Endothelial cell of umbilical vein (primary cell): ENCODE measurements around the gene ALKBH5. TPM values are rescaled to one million over a fixed set of nuclear protein-coding genes. Genes with fewer than 3 reads are reported as not detected.

Experiments used
- BruUV-seq: library from RNA; stranded (reverse); fragments of 400-500 nt; replicated peaks from 2 replicates; lab custom pipeline; 2021; lab: Mats Ljungman, UMichigan
- CTCF ChIA-PET: fragments of 300-600, 350-600 bp; sonication (Branson Sonifier 250); formaldehyde crosslinking; loops from one replicate; lab custom pipeline; 2021; ENCODE audit warnings: antibody characterized with exemption, inconsistent platforms; lab: Charles Lee
- POLR2A ChIA-PET: fragments of 300-600, 350-600 bp; sonication (Branson Sonifier 250); formaldehyde crosslinking; loops from one replicate; lab custom pipeline; 2021; ENCODE audit warnings: antibody characterized with exemption, inconsistent platforms; lab: Charles Lee
- DNase-seq: peaks from one replicate; pipeline ENCODE4 v3.0.0-alpha.2; 2011; ENCODE audit warnings: low read depth, low spot score
- FAIRE-seq: peaks from 2 replicates; lab custom pipeline; 2011; peaks lifted over from hg19 to GRCh38; lab: Jason Lieb, UNC
- H2AFZ ChIP-seq: 2 replicates; pipeline ENCODE4 v1.6.0; 2012; ENCODE audit warnings: low read depth, low read length, control low read depth, inconsistent platforms
- H3K27ac ChIP-seq: 2 replicates; pipeline ENCODE4 v1.5.1; 2011; ENCODE audit warnings: low read depth, mild to moderate bottlenecking, control low read depth, low read length, moderate library complexity; ENCODE audit not compliant: insufficient read depth
- H3K27me3 ChIP-seq, 2 experiments: 2 replicates each; pipeline versions ENCODE4 v1.6.0 to v1.6.1; 2011; ENCODE audit warnings: low read length in 2 of 2, mixed read lengths in 1 of 2; ENCODE audit not compliant: control insufficient read depth in 2 of 2, insufficient read depth in 2 of 2
- H3K36me3 ChIP-seq, 2 experiments: 2 replicates in 1 of 2; 3 replicates in 1 of 2; pipeline ENCODE4 v1.5.1; 2011; ENCODE audit warnings: low read length in 2 of 2, mild to moderate bottlenecking in 1 of 2, moderate library complexity in 1 of 2; ENCODE audit not compliant: control insufficient read depth in 2 of 2, insufficient read depth in 2 of 2; ENCODE audit errors: extremely low read depth in 1 of 2
- H3K4me1 ChIP-seq: 3 replicates; pipeline ENCODE4 v1.5.1; 2011; ENCODE audit warnings: mild to moderate bottlenecking, low read length; ENCODE audit not compliant: control insufficient read depth, insufficient read depth; ENCODE audit errors: extremely low read depth
- H3K4me2 ChIP-seq: 2 replicates; pipeline ENCODE4 v1.6.1; 2011; ENCODE audit warnings: low read length, control low read depth, mixed read lengths; ENCODE audit not compliant: insufficient read depth
- H3K4me3 ChIP-seq, 3 experiments: fragments of 200-600 bp in 1 of 3; sonication (generic), shearing (Covaris generic) in 1 of 3; replicated peaks in 1 of 3; 2 replicates each; pipeline ENCODE4 v1.5.1; 2011 to 2016; ENCODE audit warnings: control low read depth in 3 of 3, low read length in 3 of 3, mild to moderate bottlenecking in 2 of 3, inconsistent platforms in 1 of 3, low read depth in 1 of 3, moderate library complexity in 1 of 3; ENCODE audit not compliant: insufficient read depth in 1 of 3
- H3K79me2 ChIP-seq: 2 replicates; pipeline ENCODE4 v1.6.0; 2012; ENCODE audit warnings: low read length, inconsistent platforms; ENCODE audit not compliant: control insufficient read depth, insufficient read depth
- H3K9ac ChIP-seq: replicated peaks from 2 replicates; pipeline ENCODE3; 2011; ENCODE audit warnings: low read length, control low read depth; ENCODE audit not compliant: insufficient read depth; ENCODE audit errors: extremely low read depth
- H3K9me1 ChIP-seq: replicated peaks from 3 replicates; pipeline ENCODE4 v1.6.0; 2011; ENCODE audit warnings: mild to moderate bottlenecking, low read length; ENCODE audit not compliant: control insufficient read depth, insufficient read depth; ENCODE audit errors: extremely low read depth
- H3K9me3 ChIP-seq: replicated peaks from 2 replicates; pipeline ENCODE4 v1.5.1; 2012; ENCODE audit warnings: low read length, inconsistent platforms; ENCODE audit not compliant: control insufficient read depth, insufficient read depth
- H4K20me1 ChIP-seq: replicated peaks from 2 replicates; pipeline ENCODE3; 2011; ENCODE audit warnings: mild to moderate bottlenecking, low read length; ENCODE audit not compliant: control insufficient read depth, insufficient read depth; ENCODE audit errors: extremely low read depth
- CTCF ChIP-seq, 2 donors: IDR thresholded peaks; 1 replicate in 1 of 2; 2 replicates in 1 of 2; pipeline ENCODE4 v1.5.1; 2011; ENCODE audit warnings: low read length in 2 of 2, mild to moderate bottlenecking in 2 of 2, moderate library complexity in 2 of 2, control low read depth in 1 of 2, inconsistent platforms in 1 of 2, low read depth in 1 of 2; ENCODE audit not compliant: insufficient read depth in 1 of 2; ENCODE audit errors: extremely low read depth in 1 of 2
- EZH2 ChIP-seq: IDR thresholded peaks from 2 replicates; pipeline ENCODE4 v1.6.1; 2012; ENCODE audit warnings: borderline replicate concordance, low read depth, mild to moderate bottlenecking, moderate library complexity, low read length, inconsistent platforms; ENCODE audit not compliant: severe bottlenecking
- FOS ChIP-seq: IDR thresholded peaks from 2 replicates; pipeline ENCODE4 v1.6.1; 2011; ENCODE audit warnings: mild to moderate bottlenecking, low read length, moderate library complexity, borderline replicate concordance; ENCODE audit not compliant: insufficient read depth
- GATA2 ChIP-seq: IDR thresholded peaks from 2 replicates; pipeline ENCODE4 v1.7.0; 2011; ENCODE audit warnings: low read depth, mild to moderate bottlenecking, moderate library complexity, mixed read lengths, low read length; ENCODE audit not compliant: insufficient read length, insufficient read depth
- JUN ChIP-seq: IDR thresholded peaks from 2 replicates; pipeline ENCODE4 v1.6.1; 2011; ENCODE audit warnings: borderline replicate concordance, low read depth; ENCODE audit not compliant: insufficient read length, insufficient read depth
- MYC ChIP-seq: IDR thresholded peaks from one replicate; pipeline ENCODE4 v1.6.1; 2011; ENCODE audit warnings: mild to moderate bottlenecking, low read depth, low read length
- POLR2A ChIP-seq: IDR thresholded peaks from 2 replicates; pipeline ENCODE4 v1.6.1; 2012; ENCODE audit warnings: low read depth, mild to moderate bottlenecking, control low read depth, low read length
- POLR2AphosphoS5 ChIP-seq: IDR thresholded peaks from 2 replicates; pipeline ENCODE4 v1.6.1; 2012; ENCODE audit warnings: low read depth, mild to moderate bottlenecking, control low read depth, low read length, moderate library complexity; ENCODE audit not compliant: insufficient read depth
- dilution Hi-C: fragments of 300-500 bp; cut with MboI; formaldehyde crosslinking; loops from one replicate; pipeline ENCODE4 v1.15.0; 2019; ENCODE audit warnings: low sequenced_read_pairs; ENCODE audit not compliant: extremely low pct_ligation_motif_present
- intact Hi-C: fragments of 100-400 bp; cut with micrococcal nuclease; formaldehyde crosslinking; loops from one replicate; pipeline ENCODE4 v1.10.0; 2022
- polyA plus RNA-seq, 4 experiments: library from polyadenylated mRNA; depleted of rRNA in 3 of 4; stranded (reverse) in 3 of 4; unstranded in 1 of 4; fragments of >200 nt; gene quantifications; 2 replicates each; pipeline versions ENCODE4 v1.2.1 to v1.2.3, GENCODE V29; 2011 to 2012; ENCODE audit warnings: missing spikeins in 1 of 4
- total RNA-seq: library from RNA; stranded (reverse); gene quantifications from 2 replicates; pipeline ENCODE4 v1.2.3, GENCODE V29; 2021
- TF ChIP-seq, protein P1 (sequence below): IDR thresholded peaks from 2 replicates; pipeline ENCODE4 v1.6.1; 2011; ENCODE audit not compliant: insufficient read depth, insufficient read length

ALKBH5 gene
- total and polyA plus RNA-seq, 2 donors (not counting 3 experiments of a cell fraction or from before 2014, with no cell fraction given), result 55.3 to 71.0 TPM

DNA sequence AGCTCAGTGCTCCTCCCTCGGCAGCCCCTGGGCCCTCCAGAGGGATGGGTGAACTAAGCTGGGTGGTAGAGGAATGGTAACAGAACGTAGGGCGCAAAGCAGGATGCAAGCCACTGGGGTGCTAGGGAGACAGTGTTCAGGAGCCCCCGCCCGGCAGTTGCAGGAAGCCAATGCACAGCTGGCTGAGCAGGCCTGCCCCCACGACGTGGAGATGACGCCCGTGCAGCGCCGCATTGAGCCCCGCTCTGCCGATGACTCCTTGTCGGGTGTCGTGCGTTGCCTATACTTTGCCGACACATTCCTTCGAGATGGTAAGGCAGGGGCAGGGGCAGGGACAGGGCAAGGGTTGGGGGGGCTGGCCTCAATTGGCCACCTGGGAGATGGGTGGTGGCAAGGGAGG is 54.7 kb downstream of the ALKBH5 start:
- no TSS peak for BruUV-seq
- dilution Hi-C loops, result no loop called here
- no peaks in the 10 kb centered on the region for H3K9me3 ChIP-seq
- no peak overlapping the region for H3K4me2 ChIP-seq
- TF ChIP-seq GATA2 (no peak), CTCF (IDR thresholded peaks at IDR 0.05; ENCODE audit: extremely low read depth in 1 of 2, insufficient read depth in 1 of 2, low read depth in 1 of 2, low read length in 2 of 2) (no peak), MYC (no peak), EZH2 (no peak), POLR2A (no peak), POLR2AphosphoS5 (no peak), FOS (no peak), JUN (no peak)
- TF ChIP-seq, protein P1, sequence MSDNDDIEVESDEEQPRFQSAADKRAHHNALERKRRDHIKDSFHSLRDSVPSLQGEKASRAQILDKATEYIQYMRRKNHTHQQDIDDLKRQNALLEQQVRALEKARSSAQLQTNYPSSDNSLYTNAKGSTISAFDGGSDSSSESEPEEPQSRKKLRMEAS, result no peak
- DNase-seq, result no peak
- intact Hi-C loops, result no loop called here
- no peak overlapping the region for H3K4me3 ChIP-seq
- H3K36me3 ChIP-seq, result peaks cover 8 to 57% of the 10 kb centered on the region in 2 experiments
- no peak overlapping the region for H3K9ac ChIP-seq
- H3K9me1 ChIP-seq, result no peaks in the 10 kb centered on the region
- ChIA-PET POLR2A (no interaction called here), CTCF (interaction anchor here (0.7 to 1.1 kb wide), 2 partner anchors 9 to 10 kb away, joined by 3 read pairs; no protein-coding TSS in a partner anchor)
- FAIRE-seq, result no peak
- no peaks in the 10 kb centered on the region for H4K20me1 ChIP-seq
- H3K27ac ChIP-seq, result no peak overlapping the region
- no peaks in the 10 kb centered on the region for H3K27me3 ChIP-seq
- peaks cover 13% of the 10 kb centered on the region for H3K4me1 ChIP-seq
- no peaks in the 10 kb centered on the region for H3K79me2 ChIP-seq
- H2AFZ ChIP-seq, result no peak overlapping the region
